ENCODE results near the gene TMEM219. TPM values are rescaled to one million over a fixed set of nuclear protein-coding genes. Genes with fewer than 3 reads are reported as not detected.
A peak's percentile ranks its signal among the peaks of the same experiment; 100 is the strongest.

Gene TMEM219
- total and polyA plus RNA-seq, 2 experiments from 2014 or later, result 106 to 189 TPM

DNA sequence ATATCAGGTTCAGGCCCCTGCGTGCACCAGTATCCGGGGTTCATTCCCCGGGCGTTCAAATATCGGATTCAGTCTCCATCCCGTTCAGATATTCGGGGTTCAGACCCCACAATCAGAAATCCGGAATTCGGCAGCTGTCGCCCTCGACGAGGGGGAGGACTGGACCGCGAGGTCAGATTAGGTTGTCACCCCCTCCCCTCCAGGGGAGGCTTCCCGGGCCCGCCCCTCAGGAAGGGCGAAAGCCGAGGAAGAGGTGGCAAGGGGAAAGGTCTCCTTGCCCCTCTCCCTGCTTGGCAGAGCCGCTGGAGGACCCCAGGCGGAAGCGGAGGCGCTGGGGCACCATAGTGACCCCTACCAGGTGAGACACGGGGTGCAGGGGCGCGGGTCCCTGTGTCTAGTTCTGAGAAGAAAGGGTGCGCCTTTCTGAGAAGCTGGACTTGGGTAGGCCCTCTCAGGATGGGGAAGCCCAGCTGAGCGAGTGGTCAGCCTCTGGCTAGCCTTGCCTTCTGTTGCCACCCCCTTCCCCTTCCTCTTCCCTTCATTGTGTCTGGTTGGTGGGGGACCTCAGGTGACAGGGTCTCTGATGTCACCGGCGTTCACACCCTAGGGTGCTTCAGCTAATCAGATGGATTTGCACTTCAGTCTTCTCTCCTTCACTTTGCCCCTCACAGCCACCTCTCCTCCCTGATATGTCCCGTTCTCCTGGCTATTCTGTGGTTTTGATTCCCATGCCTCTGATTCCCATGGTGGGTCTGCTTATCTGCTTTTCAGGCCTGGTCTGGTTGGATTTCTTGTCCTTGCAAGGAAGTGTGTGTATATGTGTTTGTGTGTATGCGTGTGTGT, 12.6 kb downstream of the TMEM219 start:
- peaks cover 43% of the 10 kb centered on the region for H4K20me1 ChIP-seq (ENCODE audit: insufficient read depth, poor library complexity, severe bottlenecking)
- H3K27ac ChIP-seq, result peak overlapping the region; percentile 76
- H3K79me2 ChIP-seq, result peaks cover 41% of the 10 kb centered on the region
- H2AFZ ChIP-seq, result peak overlapping the region; percentile 70
- peak overlapping the region; percentile 99 for H3K4me2 ChIP-seq
- TF ChIP-seq EZH2phosphoT487 (IDR thresholded peaks at IDR 0.05; ENCODE audit: low read depth, severe bottlenecking, unreplicated experiment) (no peak), EZH2 (IDR thresholded peaks at IDR 0.05; ENCODE audit: borderline replicate concordance) (no peak)
- TF ChIP-seq, protein P1, sequence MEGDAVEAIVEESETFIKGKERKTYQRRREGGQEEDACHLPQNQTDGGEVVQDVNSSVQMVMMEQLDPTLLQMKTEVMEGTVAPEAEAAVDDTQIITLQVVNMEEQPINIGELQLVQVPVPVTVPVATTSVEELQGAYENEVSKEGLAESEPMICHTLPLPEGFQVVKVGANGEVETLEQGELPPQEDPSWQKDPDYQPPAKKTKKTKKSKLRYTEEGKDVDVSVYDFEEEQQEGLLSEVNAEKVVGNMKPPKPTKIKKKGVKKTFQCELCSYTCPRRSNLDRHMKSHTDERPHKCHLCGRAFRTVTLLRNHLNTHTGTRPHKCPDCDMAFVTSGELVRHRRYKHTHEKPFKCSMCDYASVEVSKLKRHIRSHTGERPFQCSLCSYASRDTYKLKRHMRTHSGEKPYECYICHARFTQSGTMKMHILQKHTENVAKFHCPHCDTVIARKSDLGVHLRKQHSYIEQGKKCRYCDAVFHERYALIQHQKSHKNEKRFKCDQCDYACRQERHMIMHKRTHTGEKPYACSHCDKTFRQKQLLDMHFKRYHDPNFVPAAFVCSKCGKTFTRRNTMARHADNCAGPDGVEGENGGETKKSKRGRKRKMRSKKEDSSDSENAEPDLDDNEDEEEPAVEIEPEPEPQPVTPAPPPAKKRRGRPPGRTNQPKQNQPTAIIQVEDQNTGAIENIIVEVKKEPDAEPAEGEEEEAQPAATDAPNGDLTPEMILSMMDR (IDR thresholded peaks at IDR 0.05; ENCODE audit: poor library complexity), result no peak
- H3K4me1 ChIP-seq (ENCODE audit: insufficient read depth), result peaks cover 20% of the 10 kb centered on the region
- H3K36me3 ChIP-seq (replicated peaks; ENCODE audit: insufficient read depth, low read depth), result no peaks in the 10 kb centered on the region
- no peaks in the 10 kb centered on the region for H3K9me3 ChIP-seq (ENCODE audit: low read depth)
- DNase-seq (ENCODE audit: low spot score), result peak; percentile 27
- 4% methylated on average over 31 of the region's 31 CpGs for WGBS (ENCODE audit: low lambda C conversion rate, missing lambda C conversion rate)
- H3K4me3 ChIP-seq, result peak overlapping the region; percentile 95
- H3K27me3 ChIP-seq, result no peaks in the 10 kb centered on the region
- H3K9me2 ChIP-seq (replicated peaks; ENCODE audit: insufficient read depth), result no peaks in the 10 kb centered on the region

DNA sequence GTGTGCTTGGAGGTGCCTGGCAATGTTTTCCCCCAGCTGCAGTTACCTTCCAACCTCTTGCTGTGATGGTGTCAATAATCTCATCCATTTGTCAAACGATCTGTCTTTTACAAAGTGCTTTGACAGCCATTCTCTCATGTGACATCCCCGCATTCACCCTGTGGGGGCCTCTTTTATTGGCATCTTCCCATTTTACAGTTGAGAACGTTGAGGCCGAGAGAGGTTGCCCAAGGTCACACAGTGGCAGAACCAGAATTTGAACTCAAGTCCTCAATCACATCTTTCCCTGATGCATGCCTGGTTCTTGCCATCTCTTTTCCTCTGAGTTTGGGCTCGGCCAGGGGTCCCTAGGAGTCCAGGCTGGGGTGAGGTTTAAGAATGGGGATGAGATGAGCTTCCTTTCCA, 13.3 kb downstream of the TMEM219 start:
- H3K4me2 ChIP-seq, result peak overlapping the region; percentile 99
- peaks cover 41% of the 10 kb centered on the region for H3K79me2 ChIP-seq
- TF ChIP-seq, protein P1 (IDR thresholded peaks at IDR 0.05; ENCODE audit: poor library complexity), result no peak
- TF ChIP-seq EZH2phosphoT487 (IDR thresholded peaks at IDR 0.05; ENCODE audit: low read depth, severe bottlenecking, unreplicated experiment) (no peak), EZH2 (IDR thresholded peaks at IDR 0.05; ENCODE audit: borderline replicate concordance) (no peak)
- peaks cover 43% of the 10 kb centered on the region for H4K20me1 ChIP-seq (ENCODE audit: insufficient read depth, poor library complexity, severe bottlenecking)
- no peak overlapping the region for H3K27ac ChIP-seq
- no peaks in the 10 kb centered on the region for H3K9me3 ChIP-seq (ENCODE audit: low read depth)
- DNase-seq (ENCODE audit: low spot score), result no peak
- peak overlapping the region; percentile 95 for H3K4me3 ChIP-seq
- no peak overlapping the region for H2AFZ ChIP-seq
- no peaks in the 10 kb centered on the region for H3K27me3 ChIP-seq
- 74% methylated on average over 5 of the region's 5 CpGs for WGBS (ENCODE audit: low lambda C conversion rate, missing lambda C conversion rate)
- no peaks in the 10 kb centered on the region for H3K36me3 ChIP-seq (replicated peaks; ENCODE audit: insufficient read depth, low read depth)
- no peaks in the 10 kb centered on the region for H3K9me2 ChIP-seq (replicated peaks; ENCODE audit: insufficient read depth)
- H3K4me1 ChIP-seq (ENCODE audit: insufficient read depth), result peaks cover 20% of the 10 kb centered on the region

DNA sequence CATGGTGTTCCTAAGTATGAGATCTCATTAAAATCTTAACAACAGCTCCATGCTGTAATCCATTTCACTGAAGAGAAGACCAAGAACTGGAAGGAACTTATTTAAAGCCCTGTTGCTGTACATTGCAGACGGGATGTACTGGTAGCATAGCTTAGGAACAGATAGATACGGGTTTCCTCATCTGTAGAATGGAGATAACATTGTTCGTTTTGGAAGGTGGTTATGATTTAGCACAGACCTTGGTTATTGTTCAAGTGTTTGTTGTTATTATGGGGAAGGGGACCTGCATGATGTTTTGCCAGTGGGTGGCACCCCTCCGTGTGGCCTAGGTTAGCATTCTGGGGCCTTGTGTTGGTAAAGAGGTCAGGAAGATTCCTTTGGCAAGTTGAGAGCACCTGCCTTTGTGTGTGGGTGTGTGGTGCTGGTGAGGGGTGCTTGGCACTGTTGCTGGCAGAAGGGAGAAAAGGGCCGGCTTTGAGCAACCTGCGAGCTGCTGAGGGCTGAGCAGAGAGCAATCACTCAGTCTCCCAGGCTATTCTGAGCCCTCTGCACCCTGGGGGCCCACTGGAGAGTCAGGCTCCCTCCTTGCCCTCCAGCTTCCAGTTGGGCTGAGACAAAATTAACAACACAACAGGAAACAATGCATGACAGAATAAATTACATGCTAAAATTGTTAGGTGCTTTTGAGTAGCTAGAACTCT, 14.1 kb downstream of the TMEM219 start:
- 35% methylated on average over 6 of the region's 6 CpGs for WGBS (ENCODE audit: low lambda C conversion rate, missing lambda C conversion rate)
- peaks cover 41% of the 10 kb centered on the region for H3K79me2 ChIP-seq
- peaks cover 20% of the 10 kb centered on the region for H3K4me1 ChIP-seq (ENCODE audit: insufficient read depth)
- H3K4me2 ChIP-seq, result peak overlapping the region; percentile 99
- H3K9me3 ChIP-seq (ENCODE audit: low read depth), result no peaks in the 10 kb centered on the region
- H2AFZ ChIP-seq, result no peak overlapping the region
- H3K4me3 ChIP-seq, result peak overlapping the region; percentile 8
- H3K27me3 ChIP-seq, result no peaks in the 10 kb centered on the region
- peaks cover 43% of the 10 kb centered on the region for H4K20me1 ChIP-seq (ENCODE audit: insufficient read depth, poor library complexity, severe bottlenecking)
- DNase-seq (ENCODE audit: low spot score), result no peak
- no peaks in the 10 kb centered on the region for H3K36me3 ChIP-seq (replicated peaks; ENCODE audit: insufficient read depth, low read depth)
- TF ChIP-seq, protein P1 (IDR thresholded peaks at IDR 0.05; ENCODE audit: poor library complexity), result no peak
- H3K9me2 ChIP-seq (replicated peaks; ENCODE audit: insufficient read depth), result no peaks in the 10 kb centered on the region
- H3K27ac ChIP-seq, result no peak overlapping the region
